Caco-2 (cell line): ENCODE measurements around the gene SLC33A1. TPM values are rescaled to one million over a fixed set of nuclear protein-coding genes. Genes with fewer than 3 reads are reported as not detected.

Source experiments
- BruUV-seq: library from RNA; stranded (reverse); fragments of 400-500 nt; replicated peaks from 2 replicates; lab custom pipeline; 2021; lab: Mats Ljungman, UMichigan
- CTCF ChIA-PET: fragments of 300-600 bp; sonication (Branson Sonifier 250); formaldehyde crosslinking; loops from one replicate; lab custom pipeline; 2022; ENCODE audit warnings: antibody characterized with exemption; lab: Charles Lee
- POLR2A ChIA-PET: fragments of 300-600 bp; sonication (Branson Sonifier 250); formaldehyde crosslinking; loops from one replicate; lab custom pipeline; 2022; ENCODE audit warnings: antibody characterized with exemption; lab: Charles Lee
- DNase-seq, 2 experiments: peaks; one replicate each; pipeline versions ENCODE4 v3.0.0 to v3.0.0-alpha.2; 2020 to 2022
- H3K27me3 ChIP-seq: replicated peaks from 2 replicates; pipeline ENCODE4 v1.6.0; 2011; ENCODE audit warnings: low read length; ENCODE audit not compliant: control insufficient read depth, insufficient read depth
- H3K36me3 ChIP-seq: 2 replicates; pipeline ENCODE4 v1.5.1; 2011; ENCODE audit warnings: low read length; ENCODE audit not compliant: control insufficient read depth, insufficient read depth
- H3K4me1 ChIP-seq: fragments of 250-450 bp; sonication (Bioruptor Pico); 2 replicates; pipeline ENCODE4 v1.5.1; 2020; ENCODE audit warnings: mild to moderate bottlenecking
- H3K4me3 ChIP-seq: 2 replicates; pipeline ENCODE4 v1.5.1; 2011; ENCODE audit warnings: low read depth, mild to moderate bottlenecking, control low read depth, low read length
- H3K9me3 ChIP-seq: fragments of 250-450 bp; sonication (Bioruptor Pico); 2 replicates; pipeline ENCODE4 v1.5.1; 2020; ENCODE audit warnings: mild to moderate bottlenecking, moderate library complexity
- H3K27ac Mint-ChIP-seq: one replicate; pipeline ENCODE4 v1.8.0; 2022; ENCODE audit warnings: mixed read lengths; ENCODE audit not compliant: unreplicated experiment
- H3K27me3 Mint-ChIP-seq: one replicate; pipeline ENCODE4 v1.8.0; 2022; ENCODE audit warnings: mixed read lengths; ENCODE audit not compliant: insufficient read depth, unreplicated experiment
- H3K36me3 Mint-ChIP-seq: one replicate; pipeline ENCODE4 v1.8.0; 2022; ENCODE audit warnings: mild to moderate bottlenecking, mixed read lengths; ENCODE audit not compliant: insufficient read depth, unreplicated experiment
- H3K4me1 Mint-ChIP-seq: one replicate; pipeline ENCODE4 v1.8.0; 2022; ENCODE audit warnings: low read depth, mixed read lengths; ENCODE audit not compliant: unreplicated experiment
- H3K4me3 Mint-ChIP-seq: one replicate; pipeline ENCODE4 v1.8.0; 2022; ENCODE audit warnings: mild to moderate bottlenecking, moderate library complexity, mixed read lengths; ENCODE audit not compliant: unreplicated experiment
- H3K9me3 Mint-ChIP-seq: one replicate; pipeline ENCODE4 v1.8.0; 2022; ENCODE audit warnings: mixed read lengths; ENCODE audit not compliant: unreplicated experiment
- intact Hi-C: fragments of 100-400 bp; cut with micrococcal nuclease; formaldehyde crosslinking; loops from one replicate; pipeline ENCODE4 v1.10.0; 2022; ENCODE audit not compliant: unreplicated experiment
- total RNA-seq: library from RNA; stranded (reverse); gene quantifications from 2 replicates; pipeline ENCODE4 v1.2.3, GENCODE V29; 2022
- TF ChIP-seq, protein P1 (sequence below), 2 experiments: fragments of 200-600 bp in 1 of 2; IDR thresholded peaks; 1 replicate in 1 of 2; 2 replicates in 1 of 2; pipeline versions ENCODE4 v1.5.1 to v1.8.0; 2011 to 2022; ENCODE audit warnings: antibody characterized with exemption in 1 of 2, control low read depth in 1 of 2, inconsistent platforms in 1 of 2, low read depth in 1 of 2, low read length in 1 of 2, mild to moderate bottlenecking in 1 of 2, moderate library complexity in 1 of 2; ENCODE audit not compliant: insufficient read depth in 1 of 2, severe bottlenecking in 1 of 2, unreplicated experiment in 1 of 2

Gene SLC33A1
- total RNA-seq, 1 experiment from 2014 or later = 19.6 TPM

GRCh38 chr3:155880286-155880685 is 26.1 kb upstream of the SLC33A1 start:
- no peaks in the 10 kb centered on the region for H3K9me3 ChIP-seq
- H3K36me3 ChIP-seq = no peaks in the 10 kb centered on the region
- no TSS peak for BruUV-seq
- ChIA-PET CTCF (no interaction called here), POLR2A (no interaction called here)
- no peak overlapping the region for H3K27ac Mint-ChIP-seq
- DNase-seq = no peak
- intact Hi-C loops = no loop called here
- no peaks in the 10 kb centered on the region for H3K9me3 Mint-ChIP-seq
- no peaks in the 10 kb centered on the region for H3K4me1 Mint-ChIP-seq
- no peaks in the 10 kb centered on the region for H3K27me3 ChIP-seq
- TF ChIP-seq, protein P1, sequence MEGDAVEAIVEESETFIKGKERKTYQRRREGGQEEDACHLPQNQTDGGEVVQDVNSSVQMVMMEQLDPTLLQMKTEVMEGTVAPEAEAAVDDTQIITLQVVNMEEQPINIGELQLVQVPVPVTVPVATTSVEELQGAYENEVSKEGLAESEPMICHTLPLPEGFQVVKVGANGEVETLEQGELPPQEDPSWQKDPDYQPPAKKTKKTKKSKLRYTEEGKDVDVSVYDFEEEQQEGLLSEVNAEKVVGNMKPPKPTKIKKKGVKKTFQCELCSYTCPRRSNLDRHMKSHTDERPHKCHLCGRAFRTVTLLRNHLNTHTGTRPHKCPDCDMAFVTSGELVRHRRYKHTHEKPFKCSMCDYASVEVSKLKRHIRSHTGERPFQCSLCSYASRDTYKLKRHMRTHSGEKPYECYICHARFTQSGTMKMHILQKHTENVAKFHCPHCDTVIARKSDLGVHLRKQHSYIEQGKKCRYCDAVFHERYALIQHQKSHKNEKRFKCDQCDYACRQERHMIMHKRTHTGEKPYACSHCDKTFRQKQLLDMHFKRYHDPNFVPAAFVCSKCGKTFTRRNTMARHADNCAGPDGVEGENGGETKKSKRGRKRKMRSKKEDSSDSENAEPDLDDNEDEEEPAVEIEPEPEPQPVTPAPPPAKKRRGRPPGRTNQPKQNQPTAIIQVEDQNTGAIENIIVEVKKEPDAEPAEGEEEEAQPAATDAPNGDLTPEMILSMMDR (IDR thresholded peaks at IDR 0.05; ENCODE audit: insufficient read depth in 1 of 2, low read depth in 1 of 2, low read length in 1 of 2, severe bottlenecking in 1 of 2, unreplicated experiment in 1 of 2) = no peak
- peaks cover 7% of the 10 kb centered on the region for H3K36me3 Mint-ChIP-seq
- no peak overlapping the region for H3K4me3 ChIP-seq
- H3K4me1 ChIP-seq = no peaks in the 10 kb centered on the region
- H3K4me3 Mint-ChIP-seq = no peak overlapping the region
- no peaks in the 10 kb centered on the region for H3K27me3 Mint-ChIP-seq

DNA sequence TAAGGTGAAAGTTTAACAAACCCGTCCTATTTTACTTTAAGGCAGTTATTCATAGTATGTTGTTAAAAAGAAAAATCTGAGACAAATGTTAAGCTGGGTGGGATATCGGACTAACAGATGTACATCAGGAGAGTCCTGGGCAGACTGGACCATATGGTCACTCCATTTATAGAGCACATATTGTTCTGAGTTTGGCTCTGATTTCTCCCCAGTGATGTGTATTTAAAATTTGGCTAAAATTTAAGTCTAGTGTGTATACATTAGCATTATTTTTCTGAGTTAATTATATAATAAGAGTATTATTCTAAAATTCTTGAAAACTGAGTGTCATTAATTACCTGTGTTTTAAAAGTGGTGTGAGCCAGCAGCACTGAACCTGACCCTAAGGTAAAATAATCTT is 22.3 kb upstream of the SLC33A1 start:
- POLR2A ChIA-PET = no interaction called here
- TF ChIP-seq, protein P1 (IDR thresholded peaks at IDR 0.05; ENCODE audit: insufficient read depth in 1 of 2, low read depth in 1 of 2, low read length in 1 of 2, severe bottlenecking in 1 of 2, unreplicated experiment in 1 of 2) = no peak
- intact Hi-C loops = no loop called here
- H3K36me3 ChIP-seq = no peaks in the 10 kb centered on the region
- no peaks in the 10 kb centered on the region for H3K9me3 ChIP-seq
- no peaks in the 10 kb centered on the region for H3K9me3 Mint-ChIP-seq
- H3K4me3 ChIP-seq = no peak overlapping the region
- H3K27ac Mint-ChIP-seq = no peak overlapping the region
- no peaks in the 10 kb centered on the region for H3K27me3 ChIP-seq
- peaks cover 10% of the 10 kb centered on the region for H3K36me3 Mint-ChIP-seq
- H3K4me1 ChIP-seq = peaks cover 5% of the 10 kb centered on the region; the same call in 1 of the 2 replicates
- DNase-seq = no peak
- CTCF ChIA-PET = no interaction called here
- no peaks in the 10 kb centered on the region for H3K27me3 Mint-ChIP-seq
- BruUV-seq = no TSS peak
- H3K4me3 Mint-ChIP-seq = no peak overlapping the region
- H3K4me1 Mint-ChIP-seq = no peaks in the 10 kb centered on the region

DNA sequence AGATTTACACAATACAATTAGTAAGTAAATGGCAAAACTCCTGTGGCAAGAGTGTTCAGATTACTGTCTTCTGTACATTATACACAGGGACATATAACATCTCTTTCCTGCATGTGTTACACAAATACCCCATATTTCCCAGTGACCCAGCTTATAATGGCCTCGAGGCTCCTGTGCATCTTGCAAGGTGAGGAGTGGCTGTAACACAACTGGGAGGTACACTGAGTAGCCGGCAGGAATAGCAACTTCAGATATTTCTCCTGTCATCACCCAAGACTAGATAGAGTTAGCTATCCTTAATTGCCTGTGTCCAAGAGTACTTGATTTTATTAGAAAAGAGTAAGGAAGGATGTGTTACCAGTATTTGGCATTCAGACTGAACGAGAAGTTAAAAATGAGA is 21.8 kb upstream of the SLC33A1 start:
- H3K4me3 Mint-ChIP-seq = no peak overlapping the region
- H3K4me1 Mint-ChIP-seq = no peaks in the 10 kb centered on the region
- Histone ChIP-seq H3K4me1 (peaks cover 5% of the 10 kb centered on the region; the same call in 1 of the 2 replicates), H3K4me3 (no peak overlapping the region), H3K36me3 (no peaks in the 10 kb centered on the region), H3K9me3 (no peaks in the 10 kb centered on the region), H3K27me3 (no peaks in the 10 kb centered on the region)
- DNase-seq = no peak
- no peaks in the 10 kb centered on the region for H3K9me3 Mint-ChIP-seq
- no TSS peak for BruUV-seq
- intact Hi-C loops = no loop called here
- peaks cover 10% of the 10 kb centered on the region for H3K36me3 Mint-ChIP-seq
- ChIA-PET CTCF (no interaction called here), POLR2A (no interaction called here)
- no peak overlapping the region for H3K27ac Mint-ChIP-seq
- no peaks in the 10 kb centered on the region for H3K27me3 Mint-ChIP-seq
- TF ChIP-seq, protein P1 (IDR thresholded peaks at IDR 0.05; ENCODE audit: insufficient read depth in 1 of 2, low read depth in 1 of 2, low read length in 1 of 2, severe bottlenecking in 1 of 2, unreplicated experiment in 1 of 2) = no peak
